ENCODE results near the gene CXXC4. TPM values are rescaled to one million over a fixed set of nuclear protein-coding genes. Genes with fewer than 3 reads are reported as not detected.

The CXXC4 gene
- total RNA-seq = not detected in 2 replicates

DNA sequence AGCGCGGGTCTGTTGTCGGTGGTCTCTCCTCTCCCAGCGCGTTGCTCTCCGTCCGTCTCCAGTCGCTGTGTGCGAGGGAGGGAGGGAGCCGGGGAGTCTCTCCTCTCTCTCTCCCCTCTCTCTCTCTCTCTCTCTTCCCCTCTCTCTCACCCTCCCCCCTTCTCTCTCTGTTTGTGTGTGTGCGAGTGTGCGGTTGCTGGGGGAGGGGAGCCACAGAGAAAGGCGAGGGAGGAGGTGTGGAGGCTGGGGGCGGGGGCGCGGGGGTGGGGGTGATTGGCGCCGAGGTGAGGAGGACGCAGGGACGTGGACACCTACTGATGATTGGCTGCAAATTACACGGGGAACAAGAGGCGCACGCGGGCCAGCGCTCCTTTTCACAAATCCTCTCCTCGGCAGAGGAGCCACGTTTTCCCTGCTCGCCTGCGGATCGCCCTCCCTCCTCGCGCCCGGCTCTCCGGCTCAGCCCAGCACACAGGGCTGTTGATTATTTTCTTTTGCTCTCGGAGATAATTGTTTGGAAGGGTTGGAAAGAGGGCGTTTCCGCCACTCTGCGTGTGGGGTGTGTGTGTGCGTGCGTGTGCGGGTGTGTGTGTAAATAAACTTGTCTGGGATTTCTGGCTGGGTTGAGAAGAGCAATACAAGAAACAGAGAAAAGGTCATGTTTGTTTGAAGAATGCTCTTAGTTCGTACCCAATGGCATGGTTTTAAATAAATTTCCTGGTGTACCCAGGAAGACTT, at the start of gene CXXC4:
TSS of gene CXXC4 (minus strand) at position 73 of the 738 bp plus-strand sequence. CDS start 3,092 bp downstream, outside the sequence.

